ENCODE measurements around the gene ZNF195.

ZNF195 gene

DNA sequence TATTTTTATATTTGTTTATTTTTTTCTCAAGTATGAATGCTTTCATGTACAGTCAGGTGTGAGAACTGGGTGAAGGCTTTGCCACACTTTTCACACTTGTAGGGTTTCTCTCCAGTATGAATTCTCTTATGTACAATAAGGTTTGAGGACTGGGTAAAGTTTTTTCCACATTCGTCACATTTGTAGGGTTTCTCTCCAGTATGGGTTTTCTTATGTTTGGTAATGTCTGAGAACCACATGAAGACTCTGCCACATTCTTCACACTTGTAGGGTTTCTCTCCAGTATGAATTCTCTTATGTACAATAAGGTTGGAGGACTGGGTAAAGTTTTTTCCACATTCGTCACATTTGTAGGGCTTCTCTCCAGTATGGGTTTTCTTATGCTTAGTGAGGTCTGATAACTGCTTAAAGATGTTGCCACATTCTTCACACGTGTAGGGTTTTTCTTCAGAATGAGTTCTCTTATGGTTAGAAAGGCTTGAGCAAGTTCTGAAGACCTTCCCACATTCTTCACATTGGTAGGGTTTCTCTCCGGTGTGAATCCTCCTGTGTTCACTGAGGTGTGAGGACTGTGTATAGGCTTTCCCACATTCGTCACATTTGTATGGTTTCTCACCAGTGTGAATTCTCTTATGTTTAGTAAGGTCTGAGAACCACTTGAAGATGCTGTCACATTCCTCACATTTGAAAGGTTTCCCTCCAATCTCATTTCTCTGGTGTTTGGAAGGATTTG is 19.7 kb downstream of the ZNF195 start:
- DNase-seq (ENCODE audit: low read depth, low spot score): no peak
- peaks cover 92% of the 10 kb centered on the region for H3K9me3 ChIP-seq (ENCODE audit: insufficient read depth, low read length)
- no peaks in the 10 kb centered on the region for H3K4me1 ChIP-seq (ENCODE audit: insufficient read depth, insufficient read length)
- H3K36me3 ChIP-seq (ENCODE audit: insufficient read depth, insufficient read length, low read length): peaks cover 72% of the 10 kb centered on the region
- H3K9ac ChIP-seq (ENCODE audit: insufficient read length, low read depth): no peak overlapping the region
- no peak overlapping the region for H3K4me3 ChIP-seq (ENCODE audit: insufficient read length, low read depth)
- TF ChIP-seq YY1 (IDR thresholded peaks at IDR 0.05; ENCODE audit: insufficient read depth, insufficient read length): no peak
- TF ChIP-seq SUZ12 (IDR thresholded peaks at IDR 0.05; ENCODE audit: extremely low read depth, insufficient read depth, insufficient read length): no peak
- TF ChIP-seq ZNF274 (IDR thresholded peaks at IDR 0.05; ENCODE audit: low read depth, low read length): peak; percentile 98
- no peaks in the 10 kb centered on the region for H3K27me3 ChIP-seq (ENCODE audit: insufficient read depth, insufficient read length)

DNA sequence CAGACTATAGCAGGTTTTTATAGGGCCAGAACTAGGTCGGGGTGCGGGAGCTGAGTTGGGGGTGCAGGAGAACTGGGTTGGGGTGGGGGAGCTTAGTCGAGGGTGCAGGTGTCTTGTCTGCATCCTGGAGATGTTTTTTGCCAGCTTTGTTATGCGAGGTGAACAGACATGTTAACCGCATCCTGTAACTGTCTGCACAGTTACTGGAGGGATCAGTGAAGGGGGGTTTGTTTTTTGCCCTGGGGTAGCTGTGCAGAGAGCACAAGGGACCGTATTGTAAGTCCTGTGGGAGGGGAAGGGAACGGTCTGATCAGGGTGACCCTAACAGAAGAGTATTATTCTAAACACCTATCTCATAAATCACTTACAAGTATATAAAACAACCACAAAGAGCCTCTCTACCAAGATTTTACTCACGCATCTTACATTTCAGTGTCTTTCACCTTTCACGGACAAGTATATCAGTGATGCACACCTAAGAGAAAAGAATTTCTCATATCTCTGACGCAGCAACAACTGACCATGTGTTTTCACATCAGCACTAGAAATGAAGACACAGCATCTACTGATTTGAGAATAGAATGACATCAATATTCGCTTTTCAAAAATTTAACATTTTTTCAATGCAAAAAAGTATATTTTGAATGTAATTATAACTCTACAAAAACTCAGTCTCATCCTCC is 20.8 kb downstream of the ZNF195 start:
- H3K9ac ChIP-seq (ENCODE audit: insufficient read length, low read depth): no peak overlapping the region
- DNase-seq (ENCODE audit: low read depth, low spot score): no peak
- no peaks in the 10 kb centered on the region for H3K27me3 ChIP-seq (ENCODE audit: insufficient read depth, insufficient read length)
- H3K9me3 ChIP-seq (ENCODE audit: insufficient read depth, low read length): peaks cover 81% of the 10 kb centered on the region
- H3K36me3 ChIP-seq (ENCODE audit: insufficient read depth, insufficient read length, low read length): peaks cover 60% of the 10 kb centered on the region
- TF ChIP-seq ZNF274 (IDR thresholded peaks at IDR 0.05; ENCODE audit: low read depth, low read length): no peak
- TF ChIP-seq YY1 (IDR thresholded peaks at IDR 0.05; ENCODE audit: insufficient read depth, insufficient read length): no peak
- no peak for TF ChIP-seq SUZ12 (IDR thresholded peaks at IDR 0.05; ENCODE audit: extremely low read depth, insufficient read depth, insufficient read length)
- H3K4me1 ChIP-seq (ENCODE audit: insufficient read depth, insufficient read length): no peaks in the 10 kb centered on the region
- no peak overlapping the region for H3K4me3 ChIP-seq (ENCODE audit: insufficient read length, low read depth)

DNA sequence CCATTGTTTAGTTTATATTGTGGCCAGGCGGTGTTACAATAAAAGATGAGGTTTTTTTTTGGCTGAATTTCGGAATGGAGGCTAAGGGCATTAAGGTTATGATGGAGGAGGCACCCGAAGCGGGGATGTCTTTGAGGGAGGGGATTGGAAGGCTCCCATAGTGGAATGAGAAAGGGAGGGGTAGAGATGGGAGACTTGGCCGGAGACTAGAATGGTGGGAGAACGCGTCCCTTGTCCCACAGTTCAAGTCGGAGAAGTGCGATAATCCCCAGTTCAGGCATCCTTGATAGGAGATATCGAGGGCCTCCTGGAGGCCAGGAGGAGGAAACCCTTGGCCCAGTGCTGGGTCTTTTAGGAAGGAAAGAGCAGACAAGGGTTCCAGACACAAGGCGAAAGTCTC is 21.6 kb downstream of the ZNF195 start:
- Histone ChIP-seq H3K27me3 (ENCODE audit: insufficient read depth, insufficient read length) (no peaks in the 10 kb centered on the region), H3K4me1 (ENCODE audit: insufficient read depth, insufficient read length) (no peaks in the 10 kb centered on the region), H3K9ac (ENCODE audit: insufficient read length, low read depth) (no peak overlapping the region), H3K9me3 (ENCODE audit: insufficient read depth, low read length) (peaks cover 72% of the 10 kb centered on the region), H3K36me3 (ENCODE audit: insufficient read depth, insufficient read length, low read length) (peaks cover 52% of the 10 kb centered on the region), H3K4me3 (ENCODE audit: insufficient read length, low read depth) (no peak overlapping the region)
- TF ChIP-seq ZNF274 (IDR thresholded peaks at IDR 0.05; ENCODE audit: low read depth, low read length): no peak
- TF ChIP-seq YY1 (IDR thresholded peaks at IDR 0.05; ENCODE audit: insufficient read depth, insufficient read length): no peak
- no peak for DNase-seq (ENCODE audit: low read depth, low spot score)

DNA sequence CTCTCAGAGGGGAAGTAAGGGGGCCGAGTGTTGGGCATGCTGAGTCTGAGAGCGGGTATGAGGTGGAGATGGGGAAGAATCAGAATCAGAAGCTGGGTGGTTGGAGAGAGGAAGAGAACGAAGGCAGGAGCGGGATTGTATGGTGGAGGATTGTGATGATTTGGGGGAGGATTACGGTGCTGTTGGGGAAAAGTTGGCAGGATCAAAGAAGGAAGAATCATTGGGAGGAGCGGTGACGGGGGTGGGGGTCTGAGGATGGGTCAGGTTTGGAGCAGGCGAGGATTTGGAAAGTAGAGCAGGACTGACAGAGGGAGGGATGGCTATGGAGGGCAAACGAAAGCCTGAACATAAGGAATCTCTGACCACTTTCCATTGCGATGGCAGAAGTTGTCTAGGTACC is 22.1 kb downstream of the ZNF195 start:
- no peaks in the 10 kb centered on the region for H3K4me1 ChIP-seq (ENCODE audit: insufficient read depth, insufficient read length)
- no peak for TF ChIP-seq YY1 (IDR thresholded peaks at IDR 0.05; ENCODE audit: insufficient read depth, insufficient read length)
- no peak for TF ChIP-seq ZNF274 (IDR thresholded peaks at IDR 0.05; ENCODE audit: low read depth, low read length)
- TF ChIP-seq SUZ12 (IDR thresholded peaks at IDR 0.05; ENCODE audit: extremely low read depth, insufficient read depth, insufficient read length): no peak
- peaks cover 68% of the 10 kb centered on the region for H3K9me3 ChIP-seq (ENCODE audit: insufficient read depth, low read length)
- no peak for DNase-seq (ENCODE audit: low read depth, low spot score)
- H3K4me3 ChIP-seq (ENCODE audit: insufficient read length, low read depth): no peak overlapping the region
- no peaks in the 10 kb centered on the region for H3K27me3 ChIP-seq (ENCODE audit: insufficient read depth, insufficient read length)
- H3K36me3 ChIP-seq (ENCODE audit: insufficient read depth, insufficient read length, low read length): peaks cover 48% of the 10 kb centered on the region
- no peak overlapping the region for H3K9ac ChIP-seq (ENCODE audit: insufficient read length, low read depth)

DNA sequence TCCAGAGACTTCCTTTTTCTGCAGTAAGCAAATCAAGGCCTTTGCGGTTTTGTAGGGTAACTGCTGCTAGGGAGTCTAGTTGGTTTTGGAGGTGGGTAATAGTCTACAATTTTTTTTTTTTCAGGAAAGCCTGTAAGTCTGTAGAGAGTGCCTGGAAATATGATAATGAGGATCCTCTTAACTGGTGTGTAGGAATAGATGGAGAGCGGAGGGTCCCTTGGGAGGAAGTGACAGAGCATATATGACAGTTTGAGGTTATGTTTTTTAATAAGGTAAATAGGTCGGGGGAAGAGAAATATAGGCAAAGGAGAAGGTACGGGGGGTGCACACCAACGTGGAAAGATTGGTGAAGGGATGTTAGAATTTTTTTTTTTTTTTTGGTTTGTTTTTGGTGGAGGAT is 25.9 kb downstream of the ZNF195 start:
- no peak overlapping the region for H3K9ac ChIP-seq (ENCODE audit: insufficient read length, low read depth)
- peaks cover 30% of the 10 kb centered on the region for H3K9me3 ChIP-seq (ENCODE audit: insufficient read depth, low read length)
- no peak overlapping the region for H3K4me3 ChIP-seq (ENCODE audit: insufficient read length, low read depth)
- H3K4me1 ChIP-seq (ENCODE audit: insufficient read depth, insufficient read length): no peaks in the 10 kb centered on the region
- peaks cover 10% of the 10 kb centered on the region for H3K36me3 ChIP-seq (ENCODE audit: insufficient read depth, insufficient read length, low read length)
- DNase-seq (ENCODE audit: low read depth, low spot score): no peak
- no peaks in the 10 kb centered on the region for H3K27me3 ChIP-seq (ENCODE audit: insufficient read depth, insufficient read length)
- TF ChIP-seq YY1 (IDR thresholded peaks at IDR 0.05; ENCODE audit: insufficient read depth, insufficient read length) (no peak), SUZ12 (IDR thresholded peaks at IDR 0.05; ENCODE audit: extremely low read depth, insufficient read depth, insufficient read length) (no peak), ZNF274 (IDR thresholded peaks at IDR 0.05; ENCODE audit: low read depth, low read length) (no peak)

DNA sequence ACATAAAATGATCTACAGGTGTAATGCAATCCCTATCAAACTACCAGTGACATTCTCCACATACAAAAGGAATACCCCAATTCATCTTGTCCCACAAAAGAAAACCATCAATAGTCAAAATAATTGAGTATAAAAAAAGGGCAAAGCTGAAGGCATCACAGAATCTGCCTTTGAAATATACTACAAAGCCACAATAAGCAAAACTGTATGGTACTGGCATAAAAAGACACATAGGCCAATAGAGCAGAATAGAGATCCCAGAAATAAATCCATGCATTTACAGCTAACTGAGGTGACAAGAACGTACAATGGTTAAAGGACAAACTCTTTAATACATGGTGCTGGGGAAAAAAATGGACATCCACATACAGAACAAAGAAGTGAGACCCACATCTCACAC is 31.8 kb downstream of the ZNF195 start:
- H3K9me3 ChIP-seq (ENCODE audit: insufficient read depth, low read length): peaks cover 12% of the 10 kb centered on the region
- no peaks in the 10 kb centered on the region for H3K36me3 ChIP-seq (ENCODE audit: insufficient read depth, insufficient read length, low read length)
- DNase-seq (ENCODE audit: low read depth, low spot score): no peak
- no peak overlapping the region for H3K4me3 ChIP-seq (ENCODE audit: insufficient read length, low read depth)
- H3K27me3 ChIP-seq (ENCODE audit: insufficient read depth, insufficient read length): no peaks in the 10 kb centered on the region
- no peaks in the 10 kb centered on the region for H3K4me1 ChIP-seq (ENCODE audit: insufficient read depth, insufficient read length)
- H3K9ac ChIP-seq (ENCODE audit: insufficient read length, low read depth): no peak overlapping the region
- TF ChIP-seq SUZ12 (IDR thresholded peaks at IDR 0.05; ENCODE audit: extremely low read depth, insufficient read depth, insufficient read length): no peak
- TF ChIP-seq ZNF274 (IDR thresholded peaks at IDR 0.05; ENCODE audit: low read depth, low read length): no peak
- TF ChIP-seq YY1 (IDR thresholded peaks at IDR 0.05; ENCODE audit: insufficient read depth, insufficient read length): no peak

DNA sequence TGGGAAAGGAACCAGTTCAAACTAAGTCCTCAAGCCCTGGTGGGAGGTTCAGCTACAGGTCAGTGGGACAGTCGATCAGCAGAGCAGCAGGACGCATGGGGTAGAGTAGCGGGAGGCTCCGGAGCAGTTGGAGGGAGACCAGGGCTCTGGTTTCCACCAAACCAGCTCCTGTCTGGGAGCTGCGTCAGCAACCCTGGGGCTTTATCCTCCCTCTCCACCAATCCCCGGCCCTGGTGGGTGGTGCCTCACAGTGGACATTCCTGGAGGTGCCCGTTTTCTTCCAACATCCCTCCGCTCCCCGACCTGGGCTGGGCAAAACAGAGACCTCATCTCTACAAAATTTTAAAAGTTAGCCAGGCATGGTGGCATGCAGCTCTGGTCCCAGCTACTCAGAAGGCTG is 32.4 kb downstream of the ZNF195 start:
- TF ChIP-seq SUZ12 (IDR thresholded peaks at IDR 0.05; ENCODE audit: extremely low read depth, insufficient read depth, insufficient read length): no peak
- TF ChIP-seq ZNF274 (IDR thresholded peaks at IDR 0.05; ENCODE audit: low read depth, low read length): no peak
- no peak for TF ChIP-seq YY1 (IDR thresholded peaks at IDR 0.05; ENCODE audit: insufficient read depth, insufficient read length)
- no peak overlapping the region for H3K4me3 ChIP-seq (ENCODE audit: insufficient read length, low read depth)
- no peaks in the 10 kb centered on the region for H3K4me1 ChIP-seq (ENCODE audit: insufficient read depth, insufficient read length)
- no peaks in the 10 kb centered on the region for H3K36me3 ChIP-seq (ENCODE audit: insufficient read depth, insufficient read length, low read length)
- no peaks in the 10 kb centered on the region for H3K27me3 ChIP-seq (ENCODE audit: insufficient read depth, insufficient read length)
- no peak overlapping the region for H3K9ac ChIP-seq (ENCODE audit: insufficient read length, low read depth)
- no peak for DNase-seq (ENCODE audit: low read depth, low spot score)
- H3K9me3 ChIP-seq (ENCODE audit: insufficient read depth, low read length): peaks cover 12% of the 10 kb centered on the region
